TTC549 (cell line): ENCODE data around the gene PARD3.

Source experiments
- FAIRE-seq: peaks from 2 replicates; lab custom pipeline; 2012; peaks lifted over from hg19 to GRCh38; lab: Jason Lieb, UNC

PARD3 gene

DNA sequence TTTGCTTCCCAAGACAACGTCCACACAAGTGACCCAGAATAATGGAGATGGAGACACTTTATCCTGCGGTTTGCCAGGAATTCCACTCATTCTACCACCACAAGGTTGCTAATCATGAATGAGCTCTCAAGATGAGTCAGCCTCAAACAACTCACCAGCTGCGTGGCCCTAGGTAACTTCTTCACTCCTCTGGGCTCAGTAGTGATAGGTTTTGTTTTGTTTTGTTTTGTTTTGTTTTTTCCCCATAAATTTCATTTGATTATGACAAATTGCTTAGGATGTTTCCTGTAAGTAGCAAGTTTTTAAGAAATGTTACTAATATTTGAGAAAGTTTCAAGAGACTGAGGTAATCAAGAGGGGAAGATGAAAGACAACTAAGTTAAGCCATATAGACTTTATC lies 286.8 kb downstream of the PARD3 start:
- no peak for FAIRE-seq

DNA sequence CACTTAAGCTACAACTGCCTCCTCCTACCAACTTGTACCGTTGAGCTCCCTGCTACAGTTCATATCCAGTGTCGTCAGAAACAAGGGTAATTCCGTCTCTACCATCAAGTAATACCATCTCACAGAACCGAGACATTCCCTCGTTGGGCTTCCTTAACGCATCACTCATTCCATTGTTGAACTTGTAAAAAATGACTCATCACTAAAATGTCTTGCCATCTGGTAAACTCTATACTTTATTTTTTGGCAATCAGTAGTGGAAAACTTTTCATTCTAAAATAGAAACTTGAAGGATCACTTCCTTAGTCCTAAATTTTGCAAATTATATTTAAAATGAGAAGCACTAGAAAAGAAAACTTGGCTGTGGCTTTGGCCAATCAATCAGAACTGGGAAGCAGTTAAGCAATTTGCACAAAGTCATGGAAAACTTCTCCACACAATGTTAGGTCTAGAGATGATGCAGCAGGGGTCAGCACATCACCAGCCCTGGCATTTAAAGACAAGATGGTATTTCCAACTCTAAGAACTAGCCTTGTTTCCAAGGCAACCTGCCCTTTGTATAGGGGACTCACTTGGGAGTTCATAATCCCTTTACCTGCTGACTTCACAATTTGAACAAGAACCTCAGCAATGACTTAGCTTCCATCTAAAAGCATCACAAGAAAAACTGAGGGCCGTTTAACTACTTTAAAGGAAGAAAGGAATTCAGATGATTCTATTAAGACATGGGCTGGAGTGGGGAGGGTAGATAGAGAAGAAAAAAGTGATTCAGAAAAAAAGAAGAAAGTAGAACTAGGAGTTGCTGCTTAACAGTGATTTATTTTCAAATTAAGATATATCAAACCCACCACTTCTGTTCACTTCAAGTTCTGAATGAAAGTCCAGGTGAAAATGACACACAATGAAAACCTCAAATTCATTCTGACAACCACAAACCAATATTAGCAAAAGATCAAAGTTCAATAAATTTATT lies 288.1 kb downstream of the PARD3 start:
- no peak for FAIRE-seq

DNA sequence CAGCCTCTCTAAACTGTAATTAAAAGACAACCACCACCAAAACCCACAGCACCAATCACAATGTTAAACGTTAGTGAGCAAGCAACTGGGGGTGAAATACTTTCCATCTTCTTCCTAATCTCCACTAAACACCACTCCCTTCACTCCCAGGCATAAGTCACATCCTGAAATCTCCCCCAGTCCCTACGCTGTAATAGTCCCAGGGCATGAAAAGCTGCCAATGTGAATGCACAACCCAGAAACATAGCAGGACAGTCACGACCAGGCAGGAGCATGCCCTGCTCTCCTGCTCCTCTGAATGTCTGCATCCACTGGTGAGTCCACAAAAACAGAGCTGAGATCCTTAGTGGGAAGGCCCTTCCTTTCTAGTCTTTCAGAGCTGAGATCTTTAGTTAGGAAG lies 288.9 kb downstream of the PARD3 start:
- no peak for FAIRE-seq

DNA sequence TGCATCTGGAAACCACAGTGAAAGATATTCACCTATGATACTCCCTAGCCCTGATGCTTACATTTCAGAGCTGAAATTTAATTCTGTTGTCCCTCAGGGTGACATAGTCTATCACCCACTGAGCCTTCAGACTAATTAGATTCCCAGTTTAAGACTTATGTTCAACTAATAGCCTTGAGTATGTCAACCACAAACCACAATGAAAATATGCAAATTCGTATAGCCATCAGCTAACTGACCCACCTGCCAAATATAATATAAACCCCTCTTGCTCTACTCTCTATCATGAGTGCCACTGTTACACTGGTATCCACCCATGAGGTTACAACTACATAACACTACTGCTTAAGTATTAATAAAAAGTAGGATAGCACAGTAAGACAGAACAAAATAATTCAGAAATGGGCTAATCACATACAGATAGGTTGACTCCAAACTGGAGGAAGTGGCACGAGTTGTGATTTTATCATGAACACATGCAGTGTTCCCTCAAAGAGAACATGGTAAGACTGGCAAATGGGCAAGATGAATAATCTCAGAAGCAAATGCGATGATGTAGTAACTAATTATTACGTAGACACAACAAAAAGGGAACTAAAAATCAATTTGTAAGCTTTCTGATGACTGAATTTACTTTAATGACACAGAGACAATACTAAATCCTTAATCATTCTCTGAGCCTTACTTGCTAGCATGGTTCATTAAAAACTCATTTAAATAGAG lies 290.6 kb downstream of the PARD3 start:
- FAIRE-seq, result no peak

DNA sequence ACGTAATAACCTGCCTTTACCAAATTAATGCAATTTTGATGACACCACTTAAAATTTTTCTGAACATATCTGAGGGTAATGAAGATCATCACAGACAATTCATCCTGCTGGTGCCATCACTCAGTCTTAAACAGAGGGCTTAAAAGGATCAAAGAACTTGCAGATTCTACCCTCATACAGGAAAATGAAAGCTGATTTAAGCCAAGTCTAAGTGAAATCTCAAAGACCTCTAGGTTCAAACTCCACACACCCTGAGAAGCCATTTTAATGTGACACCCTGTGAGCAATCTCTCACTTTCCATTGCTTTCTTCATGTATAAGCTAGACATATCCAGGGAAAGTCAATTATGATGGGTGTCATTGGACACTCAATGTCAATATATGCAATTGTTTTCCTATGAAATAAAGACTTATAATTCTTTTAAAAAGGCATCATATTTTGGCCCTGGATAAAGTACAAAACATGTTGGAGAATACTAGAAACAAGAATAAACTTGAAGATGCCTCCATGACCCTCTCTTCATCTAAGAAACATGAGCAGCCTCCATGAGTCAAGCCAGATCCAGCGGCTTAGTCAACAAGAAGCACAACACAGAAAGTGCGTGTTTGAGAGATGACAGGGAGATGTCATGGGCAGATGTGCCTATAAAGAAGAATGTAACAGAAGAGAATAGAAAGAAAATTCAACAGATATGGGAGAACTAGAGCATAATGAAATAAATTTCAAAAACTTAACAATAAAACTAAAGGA lies 291.9 kb downstream of the PARD3 start:
- no peak for FAIRE-seq

DNA sequence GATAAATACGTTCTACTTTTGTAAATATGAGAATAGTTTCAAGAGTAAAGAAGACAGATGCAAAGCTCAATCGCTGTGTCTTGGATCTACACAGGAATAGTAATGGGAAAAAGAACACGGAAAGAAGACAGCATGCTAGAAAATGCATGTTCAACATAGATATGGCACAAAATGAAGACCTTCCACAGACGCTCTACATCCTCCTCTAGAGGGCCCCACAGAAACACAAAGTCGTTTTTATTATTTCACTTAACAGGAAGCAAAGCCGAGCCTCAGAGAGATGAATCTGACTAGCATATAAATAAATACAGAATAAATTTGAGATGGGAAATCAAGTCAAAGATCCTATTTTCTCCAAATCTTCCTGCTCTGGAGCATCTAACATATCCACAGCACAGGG lies 292.6 kb downstream of the PARD3 start:
- peak; percentile 32 for FAIRE-seq

DNA sequence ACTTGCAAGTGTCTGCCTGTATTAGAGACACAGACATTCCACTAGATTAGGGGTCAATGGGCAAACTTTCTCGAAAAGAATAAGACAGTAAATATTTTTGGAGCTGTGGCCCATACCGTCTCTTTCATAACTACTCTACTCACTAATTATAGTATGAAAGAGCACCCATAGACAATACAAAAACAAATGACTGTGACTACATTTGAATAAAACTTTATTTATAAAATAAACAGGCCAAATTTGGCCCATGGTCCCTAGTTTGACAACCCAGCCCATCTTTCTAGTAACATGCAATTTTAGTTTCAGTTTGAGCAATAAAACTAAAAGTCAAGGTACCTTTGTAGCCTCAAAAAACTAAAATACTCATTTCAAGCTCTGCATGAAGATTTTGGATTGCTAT lies 294.6 kb downstream of the PARD3 start:
- FAIRE-seq, result no peak

DNA sequence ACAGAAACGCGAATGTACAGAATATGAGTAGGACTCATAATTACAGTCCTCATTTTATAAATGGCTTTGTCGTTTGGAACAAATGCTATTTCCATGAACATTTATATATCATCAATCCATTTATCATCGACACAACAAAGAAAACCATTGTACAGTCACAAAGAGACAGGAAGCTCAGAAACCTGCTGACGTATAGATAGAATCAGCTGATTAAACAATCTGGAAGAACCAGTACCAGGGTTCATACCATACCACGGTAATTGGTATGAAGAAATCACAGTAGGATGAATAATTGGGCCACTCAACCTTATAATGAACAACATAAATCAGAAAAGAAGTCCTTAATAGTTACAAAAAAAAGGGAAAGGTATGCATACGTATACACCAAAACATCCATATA lies 295.0 kb downstream of the PARD3 start:
- FAIRE-seq, result no peak

DNA sequence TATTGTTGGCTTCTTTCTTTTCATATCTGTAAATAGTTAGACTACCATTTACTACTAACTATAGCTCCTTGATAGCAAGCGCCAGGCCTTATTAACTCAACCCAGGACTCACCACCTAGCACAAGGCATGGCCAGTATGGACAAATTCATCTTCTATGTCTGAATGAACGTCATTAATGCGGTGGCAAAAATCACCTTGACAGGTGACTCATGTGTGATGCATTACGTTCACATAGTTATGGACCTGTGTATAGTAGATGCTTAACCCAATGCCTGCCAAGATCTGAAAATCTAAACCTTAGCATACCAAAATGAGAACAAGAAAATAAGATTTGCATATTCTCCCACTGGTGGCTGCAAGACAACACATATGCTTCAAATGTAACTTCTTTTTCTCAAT lies 300.8 kb downstream of the PARD3 start:
- FAIRE-seq, result no peak

DNA sequence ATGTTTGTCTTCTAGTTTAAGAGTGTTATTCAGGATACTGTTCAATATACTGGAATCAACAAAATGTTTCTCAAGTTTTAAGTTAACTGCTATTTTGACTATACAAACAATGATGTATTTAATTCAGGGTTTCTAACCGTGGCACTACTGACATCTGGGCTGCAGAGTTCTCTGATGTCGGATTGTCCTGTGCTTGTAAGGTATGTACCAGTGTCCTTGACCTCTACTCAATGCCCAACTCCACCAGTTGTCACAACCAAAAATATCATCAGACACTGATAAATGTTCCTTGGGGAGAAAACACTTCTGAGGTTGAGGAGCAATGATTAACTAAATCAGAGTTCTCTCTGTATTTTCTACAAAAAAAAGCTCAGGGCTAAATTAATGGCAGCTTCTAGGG lies 301.5 kb downstream of the PARD3 start:
- no peak for FAIRE-seq

DNA sequence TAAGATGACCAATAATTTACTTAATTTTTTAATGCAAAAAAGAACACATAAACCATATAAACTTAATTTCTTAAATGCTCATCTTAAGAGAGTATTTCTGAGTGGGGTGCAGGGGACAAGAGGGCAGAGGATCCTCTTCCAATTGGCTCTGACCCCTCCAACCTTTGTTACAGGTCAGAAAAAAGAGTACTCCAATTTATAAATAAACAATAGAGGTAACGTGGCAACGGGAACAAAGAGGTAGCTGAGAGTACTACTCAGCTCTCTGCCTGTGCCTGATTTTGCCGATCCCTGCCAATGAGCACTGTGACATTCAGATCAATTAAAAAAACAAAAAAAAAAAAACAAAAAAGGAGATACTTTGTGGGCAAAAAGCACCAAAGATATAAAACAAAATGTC lies 307.9 kb downstream of the PARD3 start:
- FAIRE-seq, result no peak

DNA sequence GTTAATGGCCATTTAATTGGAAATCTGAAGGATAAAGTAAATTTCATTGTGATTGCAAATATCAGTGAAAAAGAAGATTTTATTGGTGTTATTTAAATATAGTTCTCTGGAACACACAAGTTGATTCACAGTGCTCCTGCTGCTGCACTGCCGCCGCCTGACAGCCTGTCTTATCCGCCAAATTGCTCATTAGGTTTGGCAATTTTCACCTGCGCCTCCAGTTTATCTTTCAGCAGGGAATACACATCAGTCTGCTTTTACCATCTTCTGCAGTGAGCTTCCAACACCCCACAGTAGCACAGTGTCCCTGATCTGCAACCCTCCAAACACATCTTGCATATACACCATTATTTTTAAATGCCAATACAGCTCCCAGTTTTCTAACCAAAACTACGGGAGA lies 308.3 kb downstream of the PARD3 start:
- no peak for FAIRE-seq

DNA sequence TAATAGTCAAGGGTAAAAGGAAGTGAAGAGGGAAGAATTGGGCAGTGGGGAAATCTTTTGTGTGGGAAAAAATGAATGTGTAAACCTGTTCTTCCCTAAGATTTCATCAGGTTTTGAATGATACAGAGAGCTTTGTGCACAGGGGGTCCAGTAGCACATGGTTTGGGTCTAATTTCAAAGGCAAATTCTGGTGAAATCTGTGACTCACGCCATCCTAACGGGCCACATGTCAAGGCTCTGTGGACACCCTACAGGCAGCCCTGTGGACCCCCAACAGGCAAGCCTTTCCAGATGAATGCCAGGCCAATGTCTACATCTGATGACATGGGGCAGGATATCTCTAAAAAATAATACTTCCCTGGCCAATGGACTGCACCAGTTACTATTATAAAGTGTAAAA lies 309.8 kb downstream of the PARD3 start:
- FAIRE-seq, result no peak

DNA sequence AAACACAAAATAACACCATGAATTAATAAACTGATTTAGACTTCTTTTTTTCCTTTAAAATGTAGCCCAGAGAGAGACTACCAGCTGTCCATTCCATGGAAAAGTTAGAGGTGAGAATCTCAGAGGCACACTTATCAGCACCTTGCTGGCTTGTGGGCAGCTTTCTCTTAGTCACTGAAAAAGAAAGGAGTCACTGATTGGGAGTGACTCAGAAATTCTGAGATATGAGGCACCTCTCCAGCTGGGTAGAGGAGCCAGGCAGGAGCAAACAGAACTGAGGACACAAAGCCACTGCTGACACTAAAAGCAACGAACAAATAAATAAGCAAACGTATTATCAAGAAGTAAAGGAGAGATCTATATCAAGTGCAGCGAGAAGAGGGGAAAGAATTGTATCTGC lies 310.6 kb downstream of the PARD3 start:
- no peak for FAIRE-seq

DNA sequence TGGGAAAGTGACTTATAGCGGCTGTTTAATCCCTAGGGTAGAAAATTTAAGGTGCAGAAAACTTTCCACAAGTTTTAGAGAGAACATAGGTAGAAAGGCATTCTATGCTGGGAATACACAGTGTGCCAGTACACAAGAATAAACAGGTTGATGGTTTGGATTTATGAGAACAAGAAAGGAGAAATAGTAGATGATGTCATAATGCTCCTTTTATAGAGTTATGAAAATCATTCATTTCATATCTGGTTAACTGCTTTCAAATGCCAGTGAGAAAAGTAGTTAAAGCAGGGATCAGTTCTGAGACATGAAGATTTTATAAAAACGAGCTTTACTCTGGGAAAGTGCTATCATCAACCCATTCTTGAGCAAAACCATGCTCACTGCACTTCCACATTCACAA lies 311.4 kb downstream of the PARD3 start:
- no peak for FAIRE-seq

DNA sequence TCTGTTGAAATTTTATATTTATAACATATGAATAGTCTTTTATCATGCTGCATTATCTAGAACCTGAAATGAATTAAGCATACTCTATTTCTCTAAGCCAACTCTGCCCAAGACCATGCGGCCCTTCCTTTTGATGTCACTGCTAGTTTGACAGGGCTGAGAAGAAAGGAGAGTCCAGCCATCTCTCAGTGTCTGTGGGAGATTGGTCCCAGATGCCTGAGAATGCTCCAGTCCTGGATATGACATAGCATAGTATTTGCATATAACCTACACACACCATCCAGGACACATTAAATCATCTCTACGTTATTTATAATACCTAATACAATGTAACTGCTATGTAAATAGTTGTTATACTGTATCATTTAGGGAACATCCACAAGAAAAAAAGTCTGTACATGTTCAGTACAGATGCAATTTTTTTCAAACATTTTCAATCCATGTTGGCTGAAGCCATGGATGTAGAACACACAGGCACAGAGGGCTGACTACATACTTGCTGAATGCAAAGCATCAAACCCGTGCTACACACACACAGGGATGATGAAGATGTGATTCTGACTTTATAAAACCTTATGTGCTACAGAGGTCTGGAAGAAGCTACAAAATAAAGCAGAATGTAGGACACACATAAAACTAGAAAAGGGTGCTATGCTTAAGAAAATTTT lies 315.4 kb downstream of the PARD3 start:
- FAIRE-seq, result no peak

DNA sequence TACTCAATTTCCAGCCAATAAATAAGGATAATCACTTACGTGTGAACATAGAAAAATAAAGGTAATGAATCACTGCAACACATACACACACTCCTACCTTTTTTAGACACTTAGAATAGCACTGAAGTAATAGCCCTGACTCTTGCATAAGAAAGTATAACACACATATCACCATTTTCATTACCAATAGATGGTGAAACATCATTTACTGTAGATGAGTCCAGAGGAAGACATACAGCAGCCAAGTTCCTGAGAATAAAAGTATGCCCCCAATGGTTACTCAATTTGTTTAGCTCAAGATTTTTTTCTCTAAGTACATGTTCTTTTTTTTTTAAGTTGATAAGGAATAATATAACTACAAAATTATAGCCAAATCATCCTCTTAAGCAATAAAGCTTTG lies 316.3 kb downstream of the PARD3 start:
- no peak for FAIRE-seq

DNA sequence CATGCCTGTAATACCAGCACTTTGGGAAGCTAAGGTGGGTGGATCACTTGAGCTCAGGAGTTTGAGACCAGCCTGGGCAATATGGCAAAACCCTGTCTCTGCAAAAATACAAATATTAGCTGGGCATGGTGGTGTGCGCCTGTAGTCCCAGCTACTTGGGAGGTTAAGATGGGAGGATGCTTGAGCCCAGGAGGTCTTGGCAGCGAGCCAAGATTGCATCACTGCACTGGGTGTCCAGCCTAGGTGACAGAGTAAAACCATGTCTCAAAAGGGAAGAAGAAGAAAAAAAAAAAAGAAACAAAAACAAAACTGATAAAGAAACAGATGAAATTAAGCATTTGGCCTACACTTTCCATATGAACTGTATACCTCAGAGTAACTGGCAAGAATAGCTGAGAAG lies 319.2 kb downstream of the PARD3 start:
- no peak for FAIRE-seq

DNA sequence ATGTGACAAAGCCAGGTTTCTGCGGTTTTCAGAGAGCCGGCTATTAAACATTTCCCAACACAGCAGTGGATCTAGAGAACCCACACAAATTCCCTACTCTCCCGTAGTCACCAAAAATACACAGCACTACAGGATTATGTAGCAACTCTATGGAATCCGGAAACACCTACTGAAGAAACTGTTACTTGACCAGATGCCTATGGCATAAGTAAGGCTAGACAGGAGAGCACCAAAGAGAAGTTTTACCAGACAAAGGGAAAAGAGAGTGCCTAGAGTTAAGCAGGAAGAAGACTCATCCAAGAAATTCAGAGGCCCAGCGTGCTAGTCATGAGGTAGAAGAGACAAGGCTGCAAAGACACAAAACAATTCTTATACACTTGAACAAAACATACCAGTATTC lies 321.1 kb downstream of the PARD3 start:
- no peak for FAIRE-seq

DNA sequence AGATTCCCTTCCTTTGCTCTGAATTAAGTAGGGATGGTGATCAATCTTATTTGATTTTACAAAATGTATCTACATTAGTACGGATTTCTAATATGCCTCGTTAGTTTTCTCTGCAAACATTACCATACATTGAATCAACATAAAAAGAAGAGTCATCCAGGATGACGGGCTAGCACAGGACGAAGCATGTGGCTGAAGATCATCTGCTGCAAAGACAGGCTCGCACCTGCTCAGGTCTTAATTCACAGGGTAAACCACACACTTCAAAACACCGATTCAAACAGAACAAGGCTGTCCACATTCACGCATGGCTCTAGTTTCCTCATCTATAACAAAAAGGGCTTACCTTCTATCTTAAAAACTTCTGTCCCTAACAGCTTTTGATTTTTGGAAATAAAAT lies 323.0 kb downstream of the PARD3 start:
- FAIRE-seq, result no peak

DNA sequence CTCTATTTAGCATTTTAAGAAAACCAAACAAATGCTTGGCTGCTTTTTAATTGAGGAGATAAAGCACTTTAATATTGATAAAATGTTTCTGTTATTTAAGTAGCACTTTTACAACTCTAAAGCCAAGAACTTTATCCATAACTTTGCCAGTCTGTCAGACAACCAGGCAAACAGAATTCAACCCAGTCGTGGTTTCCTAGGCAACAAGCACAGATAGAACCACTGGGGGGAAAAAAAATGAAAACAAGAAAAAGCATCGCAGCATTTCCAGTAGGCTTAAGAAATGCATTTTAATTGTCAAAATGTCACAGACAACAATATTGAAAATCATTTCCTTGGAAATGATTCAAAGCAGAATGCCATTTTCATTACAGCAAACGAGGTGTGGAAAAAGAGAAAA lies 323.4 kb downstream of the PARD3 start:
- FAIRE-seq, result no peak

DNA sequence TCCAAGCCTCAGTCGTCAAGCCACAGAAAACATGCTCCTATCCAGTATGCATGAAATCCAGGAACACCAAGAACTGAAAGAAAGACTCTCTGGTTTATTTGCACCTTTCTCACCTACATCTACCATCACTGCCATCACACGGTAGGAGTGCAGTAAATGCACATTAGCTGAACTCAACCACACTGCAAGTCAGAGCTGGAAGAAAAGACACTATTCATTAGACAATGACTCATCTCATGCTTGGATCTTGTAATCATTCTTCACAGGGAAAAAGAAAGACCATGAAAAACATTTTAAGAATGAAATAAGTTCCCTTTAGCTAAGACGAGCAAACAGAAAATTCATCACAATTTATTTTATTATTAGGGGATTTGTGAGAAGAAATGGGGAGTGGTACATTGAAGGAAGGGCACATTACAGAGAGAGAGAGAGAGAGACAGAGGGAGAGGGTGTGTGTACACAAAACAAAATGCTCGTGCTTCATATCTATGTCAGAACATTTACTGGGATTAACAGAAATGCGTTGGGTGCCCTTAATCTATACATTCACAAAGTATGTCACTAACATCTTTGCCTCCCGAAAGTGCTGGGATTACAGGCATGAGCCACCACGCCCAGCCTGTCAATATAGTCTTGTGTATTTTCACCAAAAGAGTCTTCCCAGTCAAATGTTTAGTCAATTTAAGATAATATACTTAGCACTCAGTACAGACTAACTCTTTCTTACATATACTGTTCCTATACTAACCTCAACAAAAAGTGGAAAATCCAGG lies 324.9 kb downstream of the PARD3 start:
- FAIRE-seq, result no peak
